ENCODE data around the gene TRAF3IP1.
"Not testable (repeated sequence)": the region's sequence is repeated elsewhere in the genome, so short reads cannot be mapped to it uniquely, and the experiment has no call there.

TRAF3IP1 gene

GRCh38 chr2:238308177-238308576, 12.1 kb upstream of the TRAF3IP1 start:
- no peak for DNase-seq (ENCODE audit: low spot score)

DNA sequence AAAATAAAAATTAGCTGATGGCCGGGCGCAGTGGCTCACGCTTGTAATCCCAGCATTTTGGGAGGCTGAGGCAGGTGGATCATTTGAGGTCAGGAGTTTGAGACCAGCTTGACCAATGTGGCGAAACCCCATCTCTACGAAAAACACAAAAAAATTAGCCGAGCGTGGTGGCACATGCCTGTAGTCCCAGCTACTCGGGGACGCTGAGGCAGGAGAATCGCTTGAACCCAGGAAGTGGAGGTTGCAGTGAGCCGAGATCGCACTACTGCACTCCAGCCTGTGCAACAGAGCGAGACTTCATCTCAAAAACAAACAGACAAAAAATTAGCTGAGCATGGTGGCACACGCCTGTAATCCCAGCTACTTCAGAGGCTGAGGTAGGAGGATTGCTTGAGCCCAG, 9.6 kb upstream of the TRAF3IP1 start:
- not testable (repeated sequence) for DNase-seq (ENCODE audit: low spot score)

DNA sequence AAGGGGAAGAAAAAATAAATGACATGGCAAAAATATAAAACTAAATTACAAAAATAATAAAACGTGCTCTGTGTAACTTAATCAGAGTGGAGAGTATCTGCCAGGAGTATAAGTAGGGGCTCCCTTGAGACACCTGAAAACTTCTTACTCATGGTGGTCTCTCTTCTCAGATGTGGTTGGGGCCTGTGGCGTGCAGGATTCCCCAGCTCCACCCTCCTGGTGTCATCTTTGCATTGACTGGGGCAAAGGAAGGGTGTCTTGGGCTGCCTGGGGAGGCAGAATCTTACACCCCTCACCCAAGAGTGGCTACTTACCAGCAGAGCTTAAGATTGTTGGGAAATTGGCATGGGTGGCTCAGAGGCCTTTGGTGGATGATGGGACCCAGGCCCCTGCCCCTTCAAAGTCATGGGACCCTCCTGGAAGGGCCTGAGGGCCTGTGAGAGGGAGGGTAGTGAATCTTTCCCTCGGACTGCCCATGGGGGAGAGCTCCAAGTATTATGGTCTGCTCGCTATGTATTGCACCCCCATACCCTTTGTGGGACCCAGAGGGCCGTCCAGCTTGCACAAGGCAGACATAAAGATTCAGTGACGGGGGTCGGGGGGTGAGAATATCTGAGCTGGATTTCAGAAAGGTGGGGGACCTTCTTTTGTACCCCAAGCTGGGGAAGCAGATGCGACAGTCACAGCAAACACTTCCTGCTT, 6.9 kb upstream of the TRAF3IP1 start:
- no peak for DNase-seq (ENCODE audit: low spot score)

DNA sequence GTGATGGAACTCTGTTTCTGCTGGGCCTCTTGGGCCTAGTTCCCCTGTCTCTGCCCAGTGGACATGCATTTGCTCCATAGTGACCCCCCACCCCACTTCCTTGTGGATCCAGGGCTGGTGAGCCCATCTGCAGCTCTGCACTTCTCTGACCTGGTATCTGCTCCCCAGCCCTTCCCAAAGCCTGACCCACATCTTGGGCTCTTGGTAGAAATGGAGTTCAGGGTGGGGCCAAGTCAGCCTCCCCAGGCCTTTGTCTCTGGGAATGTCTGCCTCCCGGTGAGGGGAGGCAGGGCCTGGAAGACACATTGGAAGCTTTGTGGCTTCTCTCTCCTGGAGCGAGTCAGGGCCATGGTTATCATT, 6.3 kb upstream of the TRAF3IP1 start:
- DNase-seq (ENCODE audit: low spot score) = no peak

- DNase-seq (ENCODE audit: low spot score) = no peak
Measured at GRCh38 chr2:238314576-238314975, 5.7 kb upstream of the TRAF3IP1 start.

- no peak for DNase-seq (ENCODE audit: low spot score)
Measured at GRCh38 chr2:238315031-238315595, 5.2 kb upstream of the TRAF3IP1 start.

GRCh38 chr2:238320648-238321281, 447 bp downstream of the TRAF3IP1 start:
- no peak for DNase-seq (ENCODE audit: low spot score)

GRCh38 chr2:238321467-238321866, 1.1 kb downstream of the TRAF3IP1 start:
- no peak for DNase-seq (ENCODE audit: low spot score)

DNA sequence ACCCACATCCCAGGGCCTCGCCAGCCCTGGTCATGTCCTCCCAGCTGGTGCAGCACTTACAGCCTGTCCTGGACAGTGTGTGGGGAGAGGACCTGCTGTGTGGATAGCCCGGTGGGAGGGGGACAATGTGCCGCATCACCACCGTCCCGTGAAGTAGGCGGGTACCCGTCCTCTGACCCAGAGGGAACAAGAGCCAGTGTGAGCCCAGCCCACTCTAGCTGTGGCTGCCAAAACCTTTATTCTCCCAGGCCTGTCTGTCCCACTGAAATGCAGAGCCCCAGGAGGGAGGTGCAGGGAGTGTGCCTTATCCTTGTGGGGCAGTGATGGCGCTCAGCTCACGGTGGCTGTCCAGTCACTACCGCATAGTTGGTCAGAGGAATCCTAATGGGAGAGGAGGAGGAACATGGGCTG, 1.7 kb downstream of the TRAF3IP1 start:
- no peak for DNase-seq (ENCODE audit: low spot score)

- DNase-seq (ENCODE audit: low spot score) = not testable (repeated sequence)
Measured at GRCh38 chr2:238324248-238324647, 3.9 kb downstream of the TRAF3IP1 start.

DNA sequence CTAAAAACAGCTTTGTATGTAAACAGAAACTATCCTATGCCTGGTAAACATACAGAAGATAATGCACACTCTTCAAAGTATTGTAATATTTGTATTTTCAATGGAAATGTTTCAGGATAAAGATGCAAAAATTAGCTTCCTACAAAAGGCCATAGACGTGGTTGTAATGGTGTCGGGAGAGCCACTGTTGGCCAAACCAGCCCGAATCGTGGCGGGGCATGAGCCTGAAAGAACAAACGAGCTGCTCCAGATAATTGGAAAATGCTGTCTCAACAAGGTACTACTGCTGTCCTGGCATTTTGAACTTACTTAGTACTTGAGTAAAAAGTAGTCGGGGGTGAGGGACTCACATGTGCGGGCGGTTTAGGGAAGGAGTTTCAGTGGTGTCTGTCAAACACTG, 5.4 kb downstream of the TRAF3IP1 start:
- DNase-seq (ENCODE audit: low spot score) = no peak

DNA sequence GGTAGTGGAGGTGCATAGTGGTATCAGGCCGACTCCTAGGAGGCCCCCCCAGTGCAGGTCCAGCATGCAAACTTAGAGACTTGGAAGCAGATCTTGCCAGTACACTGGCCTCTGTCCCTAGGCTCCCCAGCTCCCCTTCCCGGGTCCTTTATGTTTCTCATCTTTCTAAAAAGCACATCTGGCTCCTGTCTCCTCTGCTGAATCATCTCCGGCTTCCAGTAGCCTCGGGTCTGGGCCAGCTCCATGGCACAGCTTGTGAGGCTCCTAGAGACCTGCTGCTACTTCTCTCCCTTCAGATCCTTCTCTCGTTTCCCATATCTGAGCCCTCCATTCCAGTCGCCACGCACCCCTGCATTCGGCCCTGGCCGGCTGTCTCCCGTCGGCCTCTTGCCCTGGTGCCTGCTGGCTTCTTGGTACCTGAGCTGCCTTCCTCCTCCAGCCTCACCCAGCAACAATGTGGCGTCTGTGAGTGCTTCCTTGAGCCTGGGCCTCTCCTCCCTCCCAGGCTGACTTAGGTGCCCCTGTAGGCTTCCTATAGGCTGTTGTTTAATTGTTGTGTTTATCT, 6.6 kb downstream of the TRAF3IP1 start:
- no peak for DNase-seq (ENCODE audit: low spot score)

DNA sequence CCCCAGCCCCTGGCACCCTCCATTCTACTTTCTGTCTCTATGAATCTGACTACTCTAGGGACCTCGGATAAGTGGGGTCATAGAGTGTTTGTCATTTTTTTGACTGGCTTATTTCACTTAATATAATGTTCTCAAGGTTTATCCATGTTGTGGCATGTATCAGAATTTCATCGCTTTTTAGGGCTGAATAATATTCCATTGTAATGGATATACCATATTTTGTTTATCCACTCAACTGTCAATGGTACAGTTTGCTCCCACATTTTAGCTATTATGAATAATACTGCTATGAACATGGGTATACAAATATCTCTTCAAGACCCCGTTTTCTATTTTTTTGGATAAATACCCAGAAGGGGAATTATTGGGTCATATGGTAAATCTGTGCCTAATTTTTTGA, 7.4 kb downstream of the TRAF3IP1 start:
- DNase-seq (ENCODE audit: low spot score) = no peak

GRCh38 chr2:238330391-238330790, 10.1 kb downstream of the TRAF3IP1 start:
- DNase-seq (ENCODE audit: low spot score) = no peak

GRCh38 chr2:238331916-238332315, 11.6 kb downstream of the TRAF3IP1 start:
- peak; percentile 71 for DNase-seq (ENCODE audit: low spot score)

GRCh38 chr2:238334885-238335284, 14.6 kb downstream of the TRAF3IP1 start:
- DNase-seq (ENCODE audit: low spot score) = no peak

- not testable (repeated sequence) for DNase-seq (ENCODE audit: low spot score)
Measured at GRCh38 chr2:238335591-238335990, 15.3 kb downstream of the TRAF3IP1 start.

DNA sequence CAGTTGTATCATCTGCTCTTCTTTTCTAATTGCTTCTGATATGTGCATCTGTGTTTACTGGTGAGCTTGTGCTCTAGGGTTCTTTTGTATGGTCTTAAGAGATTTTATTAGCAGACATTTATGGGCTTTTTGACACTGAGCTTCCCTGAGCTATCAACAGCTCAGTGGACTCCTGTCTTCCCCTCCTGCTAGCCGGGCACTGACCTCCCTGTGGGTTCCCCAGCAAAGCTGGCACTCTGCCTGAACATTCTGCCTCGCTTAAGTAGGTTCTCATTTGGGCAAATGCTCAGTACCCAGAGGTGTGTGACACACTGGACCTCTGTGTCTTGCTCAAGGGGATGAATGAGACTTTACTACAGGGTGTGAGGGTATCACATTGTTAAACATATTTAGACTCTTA, 15.8 kb downstream of the TRAF3IP1 start:
- no peak for DNase-seq (ENCODE audit: low spot score)

GRCh38 chr2:238336793-238337444, 16.6 kb downstream of the TRAF3IP1 start:
- DNase-seq (ENCODE audit: low spot score) = no peak

GRCh38 chr2:238337846-238338245, 17.5 kb downstream of the TRAF3IP1 start:
- DNase-seq (ENCODE audit: low spot score) = no peak

DNA sequence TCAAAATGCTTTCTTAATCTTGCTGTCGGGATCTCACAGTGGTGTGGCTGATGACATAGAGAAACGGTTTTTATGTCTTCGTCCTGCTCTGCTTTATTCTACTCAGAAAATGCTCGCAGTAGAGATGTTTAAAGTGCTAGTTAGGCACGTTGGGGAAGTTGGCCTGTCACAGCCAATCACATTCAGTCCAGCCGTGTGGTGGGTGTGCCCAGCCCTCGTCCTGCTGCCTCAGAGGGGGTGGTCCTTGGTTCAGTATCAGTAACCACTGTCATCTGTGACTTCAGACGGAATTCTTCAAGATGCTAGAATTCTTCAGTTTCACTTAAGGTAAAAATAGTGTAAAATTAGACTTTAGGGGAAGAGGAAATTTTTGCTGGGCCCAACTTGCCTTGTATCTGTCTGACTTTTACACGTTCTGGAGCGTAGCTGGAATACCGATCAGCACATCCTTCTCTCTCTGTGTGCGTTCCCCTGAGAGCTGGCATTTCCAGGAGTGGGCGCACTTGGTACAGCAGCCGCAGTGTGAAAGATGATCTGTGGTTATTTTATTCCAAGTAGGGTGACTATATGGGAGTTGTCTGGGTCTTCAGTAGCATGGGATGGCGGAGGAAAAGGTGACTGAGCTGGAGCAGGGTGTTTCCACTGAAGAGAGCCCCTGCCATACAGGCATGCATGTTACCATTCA, 18.5 kb downstream of the TRAF3IP1 start:
- no peak for DNase-seq (ENCODE audit: low spot score)

GRCh38 chr2:238339395-238339780, 19.1 kb downstream of the TRAF3IP1 start:
- DNase-seq (ENCODE audit: low spot score) = no peak

Measured in SK-N-DZ (cell line).